ENCODE data around the gene PRSS1.
"Not testable (repeated sequence)": the region's sequence is repeated elsewhere in the genome, so short reads cannot be mapped to it uniquely, and the experiment has no call there.

The PRSS1 gene

DNA sequence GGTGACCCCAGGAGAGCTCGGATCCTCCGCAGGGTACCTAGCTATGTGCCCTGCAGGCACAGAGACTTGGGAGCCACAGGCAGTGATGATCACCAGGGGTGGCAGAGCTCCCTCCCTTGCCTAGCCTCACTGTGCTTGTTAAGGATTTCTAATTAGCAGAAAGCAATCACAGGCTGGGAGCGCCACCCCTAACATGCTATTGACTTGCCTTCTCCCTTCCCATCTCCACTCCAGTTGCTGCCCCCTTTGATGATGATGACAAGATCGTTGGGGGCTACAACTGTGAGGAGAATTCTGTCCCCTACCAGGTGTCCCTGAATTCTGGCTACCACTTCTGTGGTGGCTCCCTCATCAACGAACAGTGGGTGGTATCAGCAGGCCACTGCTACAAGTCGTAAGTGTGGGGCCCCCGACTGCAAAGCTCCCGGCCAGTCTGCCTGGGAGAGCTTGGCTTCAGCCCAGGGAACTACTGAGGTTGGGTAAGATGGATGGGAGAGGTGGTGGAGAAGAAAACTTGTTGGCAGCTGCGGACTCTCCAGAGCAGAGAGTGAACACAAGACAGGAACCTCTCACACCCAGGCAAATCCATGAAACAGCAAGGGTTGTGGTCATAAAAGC, 1.2 kb downstream of the PRSS1 start:
- TF ChIP-seq, protein P1, sequence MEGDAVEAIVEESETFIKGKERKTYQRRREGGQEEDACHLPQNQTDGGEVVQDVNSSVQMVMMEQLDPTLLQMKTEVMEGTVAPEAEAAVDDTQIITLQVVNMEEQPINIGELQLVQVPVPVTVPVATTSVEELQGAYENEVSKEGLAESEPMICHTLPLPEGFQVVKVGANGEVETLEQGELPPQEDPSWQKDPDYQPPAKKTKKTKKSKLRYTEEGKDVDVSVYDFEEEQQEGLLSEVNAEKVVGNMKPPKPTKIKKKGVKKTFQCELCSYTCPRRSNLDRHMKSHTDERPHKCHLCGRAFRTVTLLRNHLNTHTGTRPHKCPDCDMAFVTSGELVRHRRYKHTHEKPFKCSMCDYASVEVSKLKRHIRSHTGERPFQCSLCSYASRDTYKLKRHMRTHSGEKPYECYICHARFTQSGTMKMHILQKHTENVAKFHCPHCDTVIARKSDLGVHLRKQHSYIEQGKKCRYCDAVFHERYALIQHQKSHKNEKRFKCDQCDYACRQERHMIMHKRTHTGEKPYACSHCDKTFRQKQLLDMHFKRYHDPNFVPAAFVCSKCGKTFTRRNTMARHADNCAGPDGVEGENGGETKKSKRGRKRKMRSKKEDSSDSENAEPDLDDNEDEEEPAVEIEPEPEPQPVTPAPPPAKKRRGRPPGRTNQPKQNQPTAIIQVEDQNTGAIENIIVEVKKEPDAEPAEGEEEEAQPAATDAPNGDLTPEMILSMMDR (IDR thresholded peaks at IDR 0.05; ENCODE audit: low read depth, low read length): no peak
- no peak overlapping the region for H3K4me3 ChIP-seq (ENCODE audit: low read depth, low read length)

DNA sequence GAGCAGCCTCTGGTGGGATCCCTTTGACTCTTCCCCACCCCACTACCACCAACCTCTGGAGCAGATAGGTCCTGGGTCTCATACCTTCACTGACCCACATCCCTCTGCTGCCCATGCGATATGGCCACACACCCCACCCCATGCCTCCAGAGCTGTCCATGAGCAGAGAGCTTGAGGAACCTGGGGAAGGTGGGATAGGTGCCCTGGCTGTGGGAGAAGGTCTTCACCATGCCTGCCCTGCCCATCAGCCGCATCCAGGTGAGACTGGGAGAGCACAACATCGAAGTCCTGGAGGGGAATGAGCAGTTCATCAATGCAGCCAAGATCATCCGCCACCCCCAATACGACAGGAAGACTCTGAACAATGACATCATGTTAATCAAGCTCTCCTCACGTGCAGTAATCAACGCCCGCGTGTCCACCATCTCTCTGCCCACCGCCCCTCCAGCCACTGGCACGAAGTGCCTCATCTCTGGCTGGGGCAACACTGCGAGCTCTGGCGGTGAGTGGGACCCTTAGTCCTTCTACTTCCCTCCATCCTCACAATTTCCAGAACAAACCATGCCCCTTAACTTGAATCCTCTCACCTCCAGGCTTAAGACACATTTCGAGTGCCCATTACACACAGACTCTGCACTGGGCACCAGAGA, 2.4 kb downstream of the PRSS1 start:
- not testable (repeated sequence) for H3K4me3 ChIP-seq (ENCODE audit: low read depth, low read length)

DNA sequence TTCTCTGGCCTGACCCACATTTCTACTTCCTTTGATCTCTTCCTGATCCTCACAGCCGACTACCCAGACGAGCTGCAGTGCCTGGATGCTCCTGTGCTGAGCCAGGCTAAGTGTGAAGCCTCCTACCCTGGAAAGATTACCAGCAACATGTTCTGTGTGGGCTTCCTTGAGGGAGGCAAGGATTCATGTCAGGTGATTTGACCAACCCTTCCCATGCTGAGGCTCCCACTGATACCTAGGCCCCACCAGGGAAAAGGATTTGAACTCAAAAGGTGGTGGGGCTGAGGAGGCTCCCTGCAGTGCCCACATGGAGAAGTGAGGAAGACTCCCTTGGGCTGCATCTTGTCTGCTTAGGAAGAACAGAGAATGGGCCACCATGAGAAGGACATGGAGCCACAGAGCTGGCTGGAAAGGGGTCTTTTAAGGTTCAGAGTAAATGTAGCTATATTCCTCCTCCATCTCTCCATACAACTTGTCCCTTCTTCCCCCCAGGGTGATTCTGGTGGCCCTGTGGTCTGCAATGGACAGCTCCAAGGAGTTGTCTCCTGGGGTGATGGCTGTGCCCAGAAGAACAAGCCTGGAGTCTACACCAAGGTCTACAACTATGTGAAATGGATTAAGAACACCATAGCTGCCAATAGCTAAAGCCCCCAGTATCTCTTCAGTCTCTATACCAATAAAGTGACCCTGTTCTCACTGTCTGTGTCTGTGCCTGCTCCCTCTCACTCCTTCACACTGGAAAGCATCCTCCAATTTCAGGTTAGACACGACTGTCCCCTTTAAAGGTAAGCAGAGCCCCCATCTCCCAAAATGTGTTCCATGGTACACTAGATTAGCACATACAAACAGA, 3.3 kb downstream of the PRSS1 start:
- TF ChIP-seq, protein P1 (IDR thresholded peaks at IDR 0.05; ENCODE audit: low read depth, low read length): no peak
- no peak overlapping the region for H3K4me3 ChIP-seq (ENCODE audit: low read depth, low read length)

DNA sequence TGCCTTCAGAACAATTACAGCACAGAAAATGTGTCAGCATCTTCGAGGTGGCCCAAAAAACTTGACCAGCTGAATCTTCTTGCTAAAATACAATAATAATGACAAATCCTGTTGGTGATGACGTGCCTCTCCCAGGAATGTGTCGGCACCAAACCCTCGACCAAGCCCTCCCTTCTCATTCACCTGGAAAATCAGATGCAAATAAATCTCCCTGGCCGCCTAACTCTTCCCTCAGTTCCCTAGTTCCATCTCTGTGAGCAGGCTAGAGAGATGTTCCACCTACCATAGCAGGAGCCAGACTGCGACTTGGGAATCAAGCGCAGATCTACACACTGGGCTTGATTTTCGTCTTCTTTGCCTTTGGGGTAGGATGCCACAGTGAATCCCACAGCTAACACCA, 4.1 kb downstream of the PRSS1 start:
- TF ChIP-seq, protein P1 (IDR thresholded peaks at IDR 0.05; ENCODE audit: low read depth, low read length): no peak
- H3K4me3 ChIP-seq (ENCODE audit: low read depth, low read length): no peak overlapping the region

DNA sequence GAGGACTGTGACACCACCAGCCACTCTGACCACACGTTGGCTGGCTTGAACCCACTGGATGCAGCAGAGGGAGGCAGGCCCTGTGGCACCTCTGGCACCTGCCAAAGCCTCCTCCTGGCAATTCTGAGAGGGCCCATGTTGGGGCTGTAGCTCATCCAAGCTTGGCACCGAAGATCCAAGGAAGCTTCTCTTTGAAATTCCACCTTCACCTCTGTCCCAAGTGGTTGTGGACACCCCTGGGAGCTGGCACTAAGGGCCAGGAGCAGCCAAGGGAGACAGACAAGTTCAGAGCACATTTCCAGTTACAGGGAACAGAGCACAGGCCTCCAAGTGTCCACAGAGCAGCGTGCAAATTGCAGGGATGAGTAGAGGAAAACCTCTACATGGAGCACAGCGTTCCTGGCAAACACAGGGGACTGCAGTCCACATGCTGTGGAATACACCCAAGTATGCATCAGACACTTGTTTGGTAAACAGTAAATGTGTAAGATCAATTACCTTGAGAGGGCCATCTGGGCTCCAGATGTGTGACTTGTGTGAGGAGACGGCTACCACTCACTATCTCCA, 4.7 kb downstream of the PRSS1 start:
- H3K4me3 ChIP-seq (ENCODE audit: low read depth, low read length): not testable (repeated sequence)

DNA sequence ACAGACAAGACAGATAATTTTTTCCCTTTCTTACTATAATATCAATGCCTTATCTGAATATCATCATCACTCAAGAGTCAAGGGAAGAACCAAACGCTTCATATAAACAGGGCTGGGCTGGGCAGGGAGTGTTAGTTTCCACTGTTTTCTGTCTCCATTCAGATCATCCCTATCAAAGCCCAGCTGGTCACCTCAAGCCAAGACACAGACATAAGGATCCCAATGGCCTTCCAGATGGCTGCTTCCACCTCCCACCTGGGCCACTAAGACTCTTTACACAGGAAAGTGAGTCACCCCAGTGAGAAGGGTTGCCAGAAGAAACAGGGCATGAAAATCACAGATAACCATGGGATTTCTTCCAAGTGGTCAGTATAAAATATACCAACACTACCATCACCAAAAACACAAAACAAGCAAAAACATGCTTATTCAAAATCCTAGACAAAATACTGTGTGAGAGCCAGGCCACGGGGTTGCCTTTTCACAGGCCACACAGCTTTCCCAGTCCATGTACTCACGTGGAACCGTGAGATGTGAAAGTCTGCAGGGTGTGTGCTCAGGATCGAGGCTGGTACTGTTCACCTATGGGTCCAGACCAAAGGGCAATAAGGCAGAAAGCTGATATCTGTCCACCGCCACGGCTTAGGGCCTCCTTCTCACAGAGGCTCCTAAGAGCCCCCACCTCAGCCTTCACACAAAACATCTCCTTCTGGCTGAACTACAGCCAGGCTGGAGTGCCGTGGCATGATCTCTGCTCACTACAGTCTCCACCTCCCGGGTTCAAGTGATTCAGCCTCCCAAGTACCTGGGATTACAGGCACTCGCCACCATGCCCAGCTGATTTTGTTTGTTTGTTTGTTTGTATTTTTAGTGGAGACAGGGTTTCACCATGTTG, 5.7 kb downstream of the PRSS1 start:
- no peak overlapping the region for H3K4me3 ChIP-seq (ENCODE audit: low read depth, low read length)
- TF ChIP-seq, protein P1 (IDR thresholded peaks at IDR 0.05; ENCODE audit: low read depth, low read length): no peak

DNA sequence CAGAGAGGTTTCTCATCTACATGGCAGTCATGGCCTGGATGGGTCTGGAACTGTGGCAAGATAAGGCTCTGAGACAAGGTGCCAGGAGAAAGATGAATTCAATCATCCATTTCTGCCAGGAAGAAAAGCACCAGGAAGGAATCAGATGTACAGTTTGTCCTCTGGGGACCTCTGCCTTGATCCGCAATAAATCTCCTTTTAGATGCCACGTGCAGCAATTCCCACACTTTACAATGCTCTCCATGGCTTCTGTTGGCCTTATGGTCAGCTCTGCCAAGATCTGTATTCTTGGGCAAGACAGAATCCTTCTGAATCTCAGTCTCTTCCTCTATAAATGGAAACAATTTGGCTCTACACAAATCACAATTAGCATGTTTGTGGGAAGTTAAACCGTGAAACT, 9.0 kb downstream of the PRSS1 start:
- H3K4me3 ChIP-seq (ENCODE audit: low read depth, low read length): not testable (repeated sequence)

DNA sequence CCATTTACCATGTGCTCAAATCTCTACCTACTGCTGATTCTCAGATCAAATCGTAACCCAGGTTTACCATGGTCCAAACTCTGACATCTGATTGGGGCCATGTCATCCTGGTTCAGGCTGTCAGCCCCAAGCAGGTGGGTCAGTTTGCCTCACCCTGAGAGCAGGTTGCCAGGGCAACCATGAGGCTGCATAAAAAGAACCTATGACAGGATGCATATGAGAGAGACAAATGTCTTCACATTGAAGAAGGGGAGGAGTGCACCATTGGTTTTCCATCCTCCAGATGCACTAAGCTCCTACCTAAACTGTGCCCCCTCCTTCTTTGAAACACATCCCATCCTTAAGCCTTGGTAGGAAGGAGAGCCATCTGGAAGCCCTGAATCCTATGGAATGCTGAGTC, 10.2 kb downstream of the PRSS1 start:
- H3K4me3 ChIP-seq (ENCODE audit: low read depth, low read length): no peak overlapping the region
- TF ChIP-seq, protein P1 (IDR thresholded peaks at IDR 0.05; ENCODE audit: low read depth, low read length): no peak
